Activated CD8-positive, alpha-beta memory T cell treated with anti-CD3 and anti-CD28 coated beads for 36 hours (primary cell): ENCODE data around the gene NFIX. TPM values are rescaled to one million over a fixed set of nuclear protein-coding genes. Genes with fewer than 3 reads are reported as not detected.
"Not testable (repeated sequence)": the region's sequence is repeated elsewhere in the genome, so short reads cannot be mapped to it uniquely, and the experiment has no call there.

Experiments used
- CTCF ChIA-PET: fragments of 350-600 bp; sonication (Branson Sonifier 250); formaldehyde crosslinking; loops from one replicate; lab custom pipeline; 2021; ENCODE audit warnings: antibody characterized with exemption; lab: Charles Lee
- POLR2A ChIA-PET: fragments of 350-600 bp; sonication (Branson Sonifier 250); formaldehyde crosslinking; loops from one replicate; lab custom pipeline; 2021; ENCODE audit warnings: antibody characterized with exemption; lab: Charles Lee
- total RNA-seq, 2 experiments: library from RNA; stranded (reverse); gene quantifications; one replicate each; pipeline ENCODE4 v1.2.3, GENCODE V29; 2021

Gene NFIX
- 1 to 10 TPM; 2.2 to 3.5 TPM for total RNA-seq

GRCh38 chr19:12994701-12995595, at the start of gene NFIX:
Gene NFIX (plus strand): TSS chr19:12995475. CDS start chr19:12995838, 363 bp downstream.
- CTCF ChIA-PET, result interaction anchor here (1.5 to 1.8 kb wide), 2 partner anchors 39 to 99 kb away, joined by 3 to 4 read pairs; no protein-coding TSS in a partner anchor
- POLR2A ChIA-PET, result no interaction called here

GRCh38 chr19:12945479-12946091, 49.7 kb upstream of the NFIX start, which contains the start of gene RAD23A:
Gene RAD23A (plus strand): TSS chr19:12945862. CDS start chr19:12945949, 87 bp downstream.
- ChIA-PET CTCF (interaction anchor here (1.0 to 3.5 kb wide), 2 partner anchors 12 to 19 kb away, joined by 3 to 12 read pairs; partner anchors contain the start of gene FARSA), POLR2A (interaction anchor here (1.3 kb wide), 1 partner anchor 13 kb away, joined by 6 read pairs; no protein-coding TSS in a partner anchor)

DNA sequence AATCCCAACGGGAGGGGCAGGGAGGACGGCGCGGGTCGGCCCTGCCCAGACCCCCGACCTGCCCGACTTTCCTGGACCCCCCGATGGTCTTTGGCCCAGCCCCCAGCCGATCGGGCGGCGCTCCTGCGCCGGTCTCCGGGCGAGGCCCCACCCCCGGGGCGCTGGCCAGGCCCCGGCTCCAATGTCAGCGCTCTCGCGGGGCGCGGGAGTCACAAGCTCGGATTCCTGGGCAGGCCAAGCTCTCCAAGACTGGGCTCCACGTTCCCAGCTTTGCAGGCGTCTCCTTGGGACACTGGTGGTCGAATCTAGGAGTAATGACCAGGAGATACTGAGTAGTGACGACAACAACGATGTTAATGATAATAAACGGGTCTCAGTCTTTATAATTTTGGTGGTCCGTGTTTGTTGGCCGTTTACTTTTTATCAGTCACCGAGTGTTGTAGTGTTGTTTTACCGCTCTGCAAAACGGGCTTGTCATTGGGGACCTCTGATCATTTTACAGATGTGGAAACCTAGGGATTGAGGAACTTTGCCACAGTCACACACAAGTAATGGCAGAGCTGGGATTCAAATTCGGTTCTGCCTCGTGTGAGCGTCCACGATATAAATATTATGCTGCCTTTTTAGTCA, 49.1 kb upstream of the NFIX start:
- ChIA-PET POLR2A (interaction anchor here (0.6 to 1.3 kb wide), 6 partner anchors 8 to 61 kb away, joined by 3 to 6 read pairs (median 4); no protein-coding TSS in a partner anchor), CTCF (interaction anchor here (0.7 to 3.5 kb wide), 3 partner anchors 10 to 19 kb away, joined by 3 to 12 read pairs (median 3); partner anchors contain the start of gene FARSA)

DNA sequence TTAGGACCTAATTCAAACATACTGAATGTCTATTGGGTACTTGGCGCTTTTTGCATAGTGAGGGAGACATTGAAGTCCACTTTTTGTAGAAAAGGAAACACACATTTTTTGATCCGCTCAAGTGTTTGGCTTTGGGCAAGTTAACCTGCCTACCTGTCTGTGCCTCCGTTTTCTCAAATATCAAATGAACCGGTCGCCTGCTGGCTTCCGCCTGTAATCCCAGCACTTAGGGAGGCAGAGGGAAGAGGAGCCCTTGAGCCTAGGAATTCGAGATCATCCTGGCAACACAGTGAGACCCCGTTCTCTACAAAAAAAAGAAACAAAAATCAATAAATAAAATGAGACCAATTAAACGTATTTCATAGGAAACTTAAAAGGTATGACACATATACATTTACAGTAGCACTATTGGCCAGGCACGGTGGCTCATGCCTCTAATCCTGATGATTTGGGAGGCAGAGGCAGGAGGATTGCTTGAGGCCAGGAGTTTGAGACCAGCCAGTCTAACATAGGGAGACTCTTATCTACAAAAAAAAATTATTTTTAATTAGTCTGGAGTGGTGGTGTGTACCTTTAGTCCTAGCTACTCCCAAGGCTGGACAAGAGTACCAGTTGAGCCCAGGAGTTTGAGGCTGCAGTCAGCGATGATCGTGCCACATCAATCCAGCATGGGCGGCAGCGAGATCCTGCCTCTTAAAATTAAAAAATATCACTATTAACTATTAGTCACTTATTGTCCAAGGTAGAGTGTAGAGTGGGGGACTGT, 48.4 kb upstream of the NFIX start:
- ChIA-PET POLR2A (interaction anchor here (0.6 to 1.3 kb wide), 6 partner anchors 7 to 61 kb away, joined by 3 to 6 read pairs (median 4); no protein-coding TSS in a partner anchor), CTCF (interaction anchor here (0.7 to 3.5 kb wide), 3 partner anchors 9 to 18 kb away, joined by 3 to 12 read pairs (median 3); partner anchors contain the start of gene FARSA)

- ChIA-PET CTCF (interaction anchor here (3.5 kb wide), 1 partner anchor 17 kb away, joined by 12 read pairs; no protein-coding TSS in a partner anchor), POLR2A (no interaction called here)
These were observed 47.3 kb upstream of the NFIX start for GRCh38 chr19:12947702-12948611.

DNA sequence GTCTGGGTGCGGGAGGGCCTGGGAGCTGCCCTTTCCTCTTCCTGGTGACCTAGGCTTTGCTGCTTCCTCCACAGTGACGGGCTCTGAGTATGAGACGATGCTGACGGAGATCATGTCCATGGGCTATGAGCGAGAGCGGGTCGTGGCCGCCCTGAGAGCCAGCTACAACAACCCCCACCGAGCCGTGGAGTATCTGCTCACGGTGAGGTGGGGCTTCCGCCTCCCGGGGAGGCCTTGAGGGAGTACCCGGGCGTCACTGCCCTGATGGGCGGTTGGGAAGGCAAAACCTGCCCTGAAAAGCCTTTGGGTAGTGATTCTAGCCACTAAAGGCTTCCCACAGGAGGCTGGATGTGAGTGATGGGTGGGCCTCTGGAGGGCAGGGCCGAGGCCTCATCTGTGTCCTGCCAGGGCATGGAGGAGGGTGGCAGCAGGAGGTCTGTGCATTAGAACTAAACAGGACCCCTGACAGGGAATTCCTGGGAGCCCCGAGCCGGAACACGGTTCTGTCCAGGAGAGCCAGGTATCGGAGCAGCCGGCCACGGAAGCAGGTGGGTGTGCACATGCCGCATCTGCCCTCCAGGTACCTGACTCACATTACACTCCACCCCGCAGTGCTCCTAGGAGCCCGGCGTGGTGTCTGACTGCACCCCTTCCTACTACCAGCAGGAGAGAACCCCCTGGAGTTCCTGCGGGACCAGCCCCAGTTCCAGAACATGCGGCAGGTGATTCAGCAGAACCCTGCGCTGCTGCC, 46.5 kb upstream of the NFIX start:
- ChIA-PET CTCF (interaction anchor here (1.9 to 3.5 kb wide), 2 partner anchors 16 kb away, joined by 8 to 12 read pairs; no protein-coding TSS in a partner anchor), POLR2A (no interaction called here)

DNA sequence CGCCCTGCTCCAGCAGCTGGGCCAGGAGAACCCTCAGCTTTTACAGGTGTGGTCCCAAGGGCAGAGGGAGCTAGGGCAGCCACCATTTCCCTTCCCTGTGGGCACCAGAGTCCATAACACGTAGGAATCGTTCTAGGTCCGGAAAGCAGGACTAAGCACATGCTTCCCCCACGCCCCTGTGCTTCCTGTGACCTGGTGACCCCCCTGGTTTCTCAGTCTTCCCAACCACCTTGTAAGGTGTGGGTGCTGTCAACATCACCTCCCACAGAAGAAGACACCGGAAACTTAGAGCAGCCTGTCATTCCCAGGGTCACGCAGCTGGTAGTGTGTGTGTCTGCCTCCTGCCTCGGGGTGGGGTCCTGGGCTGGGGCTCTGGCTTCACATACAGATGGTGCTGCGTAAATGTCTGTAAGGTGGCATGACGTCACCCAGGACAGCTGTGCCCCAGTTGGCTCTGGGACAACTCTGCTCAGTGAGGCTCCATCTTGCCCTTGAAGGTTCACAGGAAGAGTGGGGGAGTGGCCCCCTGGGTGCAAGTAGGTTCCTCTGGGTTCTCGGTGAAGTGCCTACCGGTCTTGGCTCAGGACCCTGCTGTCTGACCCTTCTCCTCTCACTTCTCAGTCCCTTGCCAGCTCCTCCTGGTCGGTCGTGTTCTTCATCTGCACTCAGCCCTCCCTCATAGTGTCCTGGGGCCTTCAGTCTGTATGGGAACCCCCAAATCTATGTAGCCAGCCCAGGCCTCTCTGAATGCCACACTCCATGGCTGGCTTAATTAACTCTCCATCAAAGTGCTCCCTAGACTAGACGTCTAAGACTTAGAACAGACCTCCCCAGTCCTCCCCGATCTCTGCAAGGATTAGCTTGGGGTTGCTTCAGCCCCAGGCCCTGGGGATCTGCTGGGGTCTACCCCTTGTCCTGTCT, 45.7 kb upstream of the NFIX start:
- ChIA-PET POLR2A (no interaction called here), CTCF (interaction anchor here (1.9 kb wide), 1 partner anchor 15 kb away, joined by 8 read pairs; no protein-coding TSS in a partner anchor)

- CTCF ChIA-PET, POLR2A ChIA-PET: not testable (repeated sequence)
These were observed 43.2 kb upstream of the NFIX start for GRCh38 chr19:12952050-12952449.

DNA sequence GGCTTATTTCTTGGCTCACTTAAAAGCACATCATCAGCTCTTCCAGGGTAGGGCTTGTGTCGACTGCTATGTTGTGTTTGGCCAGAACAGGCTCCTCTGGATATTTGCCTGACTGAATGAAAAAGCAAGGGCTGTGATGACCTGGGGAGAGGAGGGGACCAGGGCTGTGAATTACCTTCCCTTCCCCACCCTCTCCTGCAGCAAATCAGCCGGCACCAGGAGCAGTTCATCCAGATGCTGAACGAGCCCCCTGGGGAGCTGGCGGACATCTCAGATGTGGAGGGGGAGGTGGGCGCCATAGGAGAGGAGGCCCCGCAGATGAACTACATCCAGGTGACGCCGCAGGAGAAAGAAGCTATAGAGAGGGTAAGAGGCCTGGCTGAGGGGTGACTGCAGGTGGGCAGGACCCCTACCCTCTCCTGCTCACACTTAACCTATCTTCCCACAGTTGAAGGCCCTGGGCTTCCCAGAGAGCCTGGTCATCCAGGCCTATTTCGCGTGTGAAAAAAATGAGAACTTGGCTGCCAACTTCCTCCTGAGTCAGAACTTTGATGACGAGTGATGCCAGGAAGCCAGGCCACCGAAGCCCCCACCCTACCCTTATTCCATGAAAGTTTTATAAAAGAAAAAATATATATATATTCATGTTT, 42.7 kb upstream of the NFIX start:
- ChIA-PET CTCF (interaction anchor here (1.2 to 1.4 kb wide), 2 partner anchors 13 to 143 kb away, joined by 3 to 7 read pairs; no protein-coding TSS in a partner anchor), POLR2A (interaction anchor here (0.5 to 0.6 kb wide), 2 partner anchors 9 to 218 kb away, joined by 4 to 5 read pairs; partner anchors contain the start of gene TRIR)

- ChIA-PET POLR2A (interaction anchor here (0.5 to 1.3 kb wide), 4 partner anchors 7 to 219 kb away, joined by 3 to 5 read pairs (median 4); partner anchors contain the start of gene TRIR), CTCF (interaction anchor here (1.1 to 1.4 kb wide), 3 partner anchors 12 to 143 kb away, joined by 3 to 7 read pairs (median 3); no protein-coding TSS in a partner anchor)
These were observed 42.0 kb upstream of the NFIX start for GRCh38 chr19:12953138-12953798.

- POLR2A ChIA-PET, result interaction anchor here (0.6 to 1.3 kb wide), 3 partner anchors 8 to 1737 kb away, joined by 3 to 4 read pairs (median 3); no protein-coding TSS in a partner anchor
- CTCF ChIA-PET, result interaction anchor here (1.1 to 2.9 kb wide), 4 partner anchors 11 to 142 kb away, joined by 3 to 20 read pairs (median 5); no protein-coding TSS in a partner anchor
These were observed 41.3 kb upstream of the NFIX start for GRCh38 chr19:12953799-12954611.

DNA sequence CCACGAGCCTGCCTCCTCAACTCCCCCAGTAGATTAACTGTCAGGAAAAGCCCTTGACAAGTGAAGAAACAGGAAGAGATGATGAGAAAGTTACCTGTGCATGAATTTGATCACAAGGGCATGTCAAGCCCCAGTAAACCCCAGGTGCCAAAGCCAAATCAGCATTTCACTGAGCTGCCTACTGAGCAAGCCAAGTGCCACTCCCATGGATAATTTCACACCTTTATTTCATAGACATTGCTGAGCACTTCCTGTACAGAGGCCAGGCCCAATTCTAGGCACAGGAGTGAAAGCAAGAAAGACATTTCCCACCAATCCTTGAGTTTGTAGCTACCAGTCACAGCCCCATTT, 40.7 kb upstream of the NFIX start:
- POLR2A ChIA-PET, result interaction anchor here (0.6 to 1.3 kb wide), 2 partner anchors 8 to 1737 kb away, joined by 3 to 4 read pairs; no protein-coding TSS in a partner anchor
- CTCF ChIA-PET, result interaction anchor here (1.1 to 2.9 kb wide), 2 partner anchors 11 to 21 kb away, joined by 3 to 20 read pairs; no protein-coding TSS in a partner anchor

- CTCF ChIA-PET, result interaction anchor here (0.7 to 2.9 kb wide), 4 partner anchors 9 to 138 kb away, joined by 3 to 20 read pairs (median 4); no protein-coding TSS in a partner anchor
- POLR2A ChIA-PET, result not testable (repeated sequence)
These were observed 39.7 kb upstream of the NFIX start for GRCh38 chr19:12955575-12955974.
